Cardiac septum (tissue), 1 donor: Measurements from ENCODE around the gene SLC24A4. TPM values are rescaled to one million over a fixed set of nuclear protein-coding genes. Genes with fewer than 3 reads are reported as not detected.

Experiments
- DNase-seq: peaks from one replicate; pipeline ENCODE4 v3.0.0-alpha.2; 2020; ENCODE audit warnings: low spot score
- intact Hi-C: fragments of 100-400 bp; cut with DNase I; formaldehyde crosslinking; loops from one replicate; pipeline ENCODE4 v1.14.0; 2022
- total RNA-seq: library from RNA; stranded (reverse); fragmentation: NEBNext Ultra II Directional; extraction: Animal tissue kit (Norgen Biotek cat#: 25700); gene quantifications from one replicate; pipeline ENCODE4 v1.2.1, GENCODE V29; 2021
- donor health status: DM: no; HTN: no; CAD: no.

SLC24A4 gene
- total RNA-seq, 1 donor from 2014 or later, result not detected

- DNase-seq, result no peak
- intact Hi-C loops, result loop anchor here (10.0 kb wide), 1 partner anchor 234 kb away; no protein-coding TSS in a partner anchor
Observed at GRCh38 chr14:92450351-92451070, 127.5 kb downstream of the SLC24A4 start.

- intact Hi-C loops, result loop anchor here (10.0 kb wide), 1 partner anchor 234 kb away; no protein-coding TSS in a partner anchor
- DNase-seq, result no peak
Observed at GRCh38 chr14:92451245-92451644, 128.3 kb downstream of the SLC24A4 start.

- no peak for DNase-seq
- intact Hi-C loops, result loop anchor here (10.0 kb wide), 1 partner anchor 233 kb away; no protein-coding TSS in a partner anchor
Observed at GRCh38 chr14:92451755-92452154, 128.8 kb downstream of the SLC24A4 start.

- no peak for DNase-seq
- intact Hi-C loops, result loop anchor here (10.0 kb wide), 1 partner anchor 232 kb away; no protein-coding TSS in a partner anchor
Observed at GRCh38 chr14:92452471-92452870, 129.5 kb downstream of the SLC24A4 start.

GRCh38 chr14:92453691-92454090 is 130.7 kb downstream of the SLC24A4 start:
- no peak for DNase-seq
- intact Hi-C loops, result loop anchor here (10.0 kb wide), 1 partner anchor 231 kb away; no protein-coding TSS in a partner anchor

- intact Hi-C loops, result loop anchor here (5.0 to 10.0 kb wide), 2 partner anchors 230 to 333 kb away; partner anchors contain the start of genes CPSF2 and NDUFB1
- no peak for DNase-seq
Observed at GRCh38 chr14:92455231-92455630, 132.3 kb downstream of the SLC24A4 start.

- intact Hi-C loops, result loop anchor here (5.0 to 10.0 kb wide), 2 partner anchors 228 to 334 kb away; partner anchors contain the start of genes CPSF2 and NDUFB1
Observed at GRCh38 chr14:92456215-92457015, 133.4 kb downstream of the SLC24A4 start.

GRCh38 chr14:92457016-92457565 is 134.1 kb downstream of the SLC24A4 start:
- intact Hi-C loops, result loop anchor here (5.0 to 10.0 kb wide), 2 partner anchors 228 to 335 kb away; partner anchors contain the start of genes CPSF2 and NDUFB1
- DNase-seq, result no peak

More at GRCh38 chr14:92456215-92457015, 133.4 kb downstream of the SLC24A4 start:
- DNase-seq, result no peak

- intact Hi-C loops, result loop anchor here (5.0 to 10.0 kb wide), 2 partner anchors 226 to 336 kb away; partner anchors contain the start of genes CPSF2 and NDUFB1
- no peak for DNase-seq
Observed at GRCh38 chr14:92458136-92459029, 135.4 kb downstream of the SLC24A4 start.

GRCh38 chr14:92459030-92459949 is 136.3 kb downstream of the SLC24A4 start:
- intact Hi-C loops, result loop anchor here (5.0 to 10.0 kb wide), 2 partner anchors 226 to 337 kb away; partner anchors contain the start of genes CPSF2 and NDUFB1

GRCh38 chr14:92459950-92460421 is 137.0 kb downstream of the SLC24A4 start:
- DNase-seq, result no peak
- intact Hi-C loops, result loop anchor here (2.0 to 10.0 kb wide), 4 partner anchors 53 to 338 kb away; partner anchors contain the start of genes CPSF2, NDUFB1 and RIN3

More at GRCh38 chr14:92459030-92459949, 136.3 kb downstream of the SLC24A4 start:
- no peak for DNase-seq

- DNase-seq, result no peak
- intact Hi-C loops, result loop anchor here (2.0 to 5.0 kb wide), 2 partner anchors 52 to 92 kb away; partner anchors contain the start of gene RIN3
Observed at GRCh38 chr14:92460541-92460915, 137.6 kb downstream of the SLC24A4 start.

GRCh38 chr14:92460916-92461579 is 138.1 kb downstream of the SLC24A4 start:
- intact Hi-C loops, result loop anchor here (2.0 to 5.0 kb wide), 2 partner anchors 52 to 91 kb away; partner anchors contain the start of gene RIN3

GRCh38 chr14:92461891-92462290 is 138.9 kb downstream of the SLC24A4 start:
- intact Hi-C loops, result loop anchor here (2.0 to 5.0 kb wide), 2 partner anchors 51 to 90 kb away; partner anchors contain the start of gene RIN3

More at GRCh38 chr14:92460916-92461579, 138.1 kb downstream of the SLC24A4 start:
- no peak for DNase-seq

GRCh38 chr14:92462568-92462967 is 139.6 kb downstream of the SLC24A4 start:
- no peak for DNase-seq
- intact Hi-C loops, result loop anchor here (5.0 kb wide), 1 partner anchor 90 kb away; no protein-coding TSS in a partner anchor

More at GRCh38 chr14:92461891-92462290, 138.9 kb downstream of the SLC24A4 start:
- DNase-seq, result no peak

- DNase-seq, result no peak
- intact Hi-C loops, result loop anchor here (5.0 kb wide), 1 partner anchor 89 kb away; no protein-coding TSS in a partner anchor
Observed at GRCh38 chr14:92463141-92463540, 140.2 kb downstream of the SLC24A4 start.
